ENCODE results near the gene THAP5. TPM values are rescaled to one million over a fixed set of nuclear protein-coding genes. Genes with fewer than 3 reads are reported as not detected.

Gene THAP5
- total RNA-seq, 1 experiment from 2014 or later: 39.4 TPM

DNA sequence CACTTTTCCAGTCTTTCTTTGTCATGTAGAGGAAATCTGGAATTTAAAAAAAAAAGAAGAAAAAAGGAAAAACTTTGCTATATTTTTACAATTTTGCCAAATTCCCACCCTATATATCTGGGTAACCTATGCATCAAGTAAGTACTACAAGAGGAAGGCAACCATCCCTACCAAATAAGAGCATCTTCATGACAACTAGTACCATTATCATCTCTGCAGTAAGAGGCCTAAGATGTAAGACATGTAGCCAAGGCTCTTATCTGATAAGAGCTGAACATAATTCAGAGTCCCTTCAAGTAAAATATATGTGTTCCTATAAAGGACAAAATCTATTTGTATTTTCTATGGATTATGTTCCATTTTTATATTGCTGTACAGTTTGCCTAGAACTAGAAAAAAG is 3.5 kb downstream of the THAP5 start:
- no peaks in the 10 kb centered on the region for H3K27me3 ChIP-seq (replicated peaks; ENCODE audit: insufficient read depth, low read depth, low read length, poor library complexity)
- peaks cover 19% of the 10 kb centered on the region for H3K4me1 ChIP-seq (ENCODE audit: insufficient read depth, low read length, poor library complexity, severe bottlenecking)
- POLR2A ChIA-PET (ENCODE audit: low non-redundant PET): no interaction called here
- no TSS peak for BruUV-seq (replicated peaks)
- H3K27ac ChIP-seq (ENCODE audit: low read depth, low read length, poor library complexity, severe bottlenecking): no peak overlapping the region
- no peaks in the 10 kb centered on the region for H3K9me3 ChIP-seq (ENCODE audit: low read depth, low read length, poor library complexity, severe bottlenecking)
- no peak overlapping the region for H3K4me3 ChIP-seq (ENCODE audit: low read depth, low read length, poor library complexity, severe bottlenecking)
- DNase-seq (ENCODE audit: low spot score): no peak
- intact Hi-C loops (cut with micrococcal nuclease; ENCODE audit: unreplicated experiment): no loop called here
- peaks cover 31% of the 10 kb centered on the region for H3K36me3 ChIP-seq (ENCODE audit: insufficient read depth, low read length, poor library complexity, severe bottlenecking)
- CTCF ChIA-PET: no interaction called here
- TF ChIP-seq EZH2 (IDR thresholded peaks at IDR 0.05; ENCODE audit: borderline replicate concordance, low read depth, low read length, poor library complexity, severe bottlenecking): no peak
- TF ChIP-seq, protein P1, sequence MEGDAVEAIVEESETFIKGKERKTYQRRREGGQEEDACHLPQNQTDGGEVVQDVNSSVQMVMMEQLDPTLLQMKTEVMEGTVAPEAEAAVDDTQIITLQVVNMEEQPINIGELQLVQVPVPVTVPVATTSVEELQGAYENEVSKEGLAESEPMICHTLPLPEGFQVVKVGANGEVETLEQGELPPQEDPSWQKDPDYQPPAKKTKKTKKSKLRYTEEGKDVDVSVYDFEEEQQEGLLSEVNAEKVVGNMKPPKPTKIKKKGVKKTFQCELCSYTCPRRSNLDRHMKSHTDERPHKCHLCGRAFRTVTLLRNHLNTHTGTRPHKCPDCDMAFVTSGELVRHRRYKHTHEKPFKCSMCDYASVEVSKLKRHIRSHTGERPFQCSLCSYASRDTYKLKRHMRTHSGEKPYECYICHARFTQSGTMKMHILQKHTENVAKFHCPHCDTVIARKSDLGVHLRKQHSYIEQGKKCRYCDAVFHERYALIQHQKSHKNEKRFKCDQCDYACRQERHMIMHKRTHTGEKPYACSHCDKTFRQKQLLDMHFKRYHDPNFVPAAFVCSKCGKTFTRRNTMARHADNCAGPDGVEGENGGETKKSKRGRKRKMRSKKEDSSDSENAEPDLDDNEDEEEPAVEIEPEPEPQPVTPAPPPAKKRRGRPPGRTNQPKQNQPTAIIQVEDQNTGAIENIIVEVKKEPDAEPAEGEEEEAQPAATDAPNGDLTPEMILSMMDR (conservative IDR thresholded peaks at IDR 0.05; ENCODE audit: low read depth, low read length): no peak

DNA sequence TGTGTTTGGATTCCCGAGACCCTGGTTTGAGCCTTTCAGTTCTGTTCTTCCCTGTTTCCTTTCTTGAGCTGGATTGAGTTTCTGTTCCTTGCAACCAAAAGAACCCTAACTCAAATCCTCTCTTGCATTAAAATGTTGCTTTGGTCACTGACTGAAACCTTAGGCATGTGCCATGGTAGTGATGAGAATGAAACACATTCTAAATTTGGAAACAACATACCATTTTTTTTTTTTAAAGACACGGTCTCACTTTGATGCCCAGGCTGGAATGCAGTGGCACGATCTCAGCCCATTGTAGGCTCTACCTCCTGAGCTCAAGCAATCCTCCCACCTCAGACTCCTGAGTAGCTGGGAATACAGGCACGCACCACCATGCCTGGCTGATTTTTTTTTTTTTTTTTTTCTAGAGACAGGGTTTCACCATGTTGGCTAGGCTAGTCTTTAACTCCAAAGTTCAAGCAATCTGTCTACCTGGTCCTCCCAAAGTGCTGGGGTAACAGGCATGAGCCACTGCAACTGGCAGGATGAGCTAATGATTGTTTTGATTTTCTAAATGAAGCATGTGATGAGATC is 8.4 kb downstream of the THAP5 start:
- BruUV-seq (replicated peaks): no TSS peak
- H3K27ac ChIP-seq (ENCODE audit: low read depth, low read length, poor library complexity, severe bottlenecking): no peak overlapping the region
- ChIA-PET CTCF (no interaction called here), POLR2A (ENCODE audit: low non-redundant PET) (no interaction called here)
- H3K4me1 ChIP-seq (ENCODE audit: insufficient read depth, low read length, poor library complexity, severe bottlenecking): no peaks in the 10 kb centered on the region
- no peak for DNase-seq (ENCODE audit: low spot score)
- intact Hi-C loops (cut with micrococcal nuclease; ENCODE audit: unreplicated experiment): no loop called here
- peaks cover 25% of the 10 kb centered on the region for H3K36me3 ChIP-seq (ENCODE audit: insufficient read depth, low read length, poor library complexity, severe bottlenecking)
- TF ChIP-seq, protein P1 (conservative IDR thresholded peaks at IDR 0.05; ENCODE audit: low read depth, low read length): no peak
- no peak for TF ChIP-seq EZH2 (IDR thresholded peaks at IDR 0.05; ENCODE audit: borderline replicate concordance, low read depth, low read length, poor library complexity, severe bottlenecking)
- no peak overlapping the region for H3K4me3 ChIP-seq (ENCODE audit: low read depth, low read length, poor library complexity, severe bottlenecking)
- H3K9me3 ChIP-seq (ENCODE audit: low read depth, low read length, poor library complexity, severe bottlenecking): peaks cover 16% of the 10 kb centered on the region
- H3K27me3 ChIP-seq (replicated peaks; ENCODE audit: insufficient read depth, low read depth, low read length, poor library complexity): no peaks in the 10 kb centered on the region

DNA sequence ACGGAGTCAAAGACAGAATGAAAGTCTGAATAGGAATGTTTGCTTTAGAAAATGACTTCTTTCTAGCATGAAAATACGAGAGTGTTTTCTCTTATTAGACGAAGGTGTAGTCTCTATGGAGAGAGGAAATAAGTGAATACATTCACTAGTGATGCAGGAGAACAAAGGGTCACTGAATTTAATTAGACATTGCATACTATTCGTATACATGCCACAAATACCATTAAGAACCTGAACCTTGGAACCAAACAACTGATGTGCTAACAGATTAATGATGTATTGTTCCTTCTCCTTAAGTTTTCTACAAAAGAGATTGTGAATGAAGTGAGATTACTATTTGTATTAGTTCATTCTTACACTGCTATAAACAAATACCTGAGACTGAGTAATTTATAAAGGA is 10.3 kb downstream of the THAP5 start:
- CTCF ChIA-PET: no interaction called here
- TF ChIP-seq EZH2 (IDR thresholded peaks at IDR 0.05; ENCODE audit: borderline replicate concordance, low read depth, low read length, poor library complexity, severe bottlenecking): no peak
- TF ChIP-seq, protein P1 (conservative IDR thresholded peaks at IDR 0.05; ENCODE audit: low read depth, low read length): no peak
- DNase-seq (ENCODE audit: low spot score): no peak
- no TSS peak for BruUV-seq (replicated peaks)
- peaks cover 7% of the 10 kb centered on the region for H3K36me3 ChIP-seq (ENCODE audit: insufficient read depth, low read length, poor library complexity, severe bottlenecking)
- no peak overlapping the region for H3K27ac ChIP-seq (ENCODE audit: low read depth, low read length, poor library complexity, severe bottlenecking)
- POLR2A ChIA-PET (ENCODE audit: low non-redundant PET): no interaction called here
- H3K4me3 ChIP-seq (ENCODE audit: low read depth, low read length, poor library complexity, severe bottlenecking): no peak overlapping the region
- intact Hi-C loops (cut with micrococcal nuclease; ENCODE audit: unreplicated experiment): no loop called here
- H3K4me1 ChIP-seq (ENCODE audit: insufficient read depth, low read length, poor library complexity, severe bottlenecking): no peaks in the 10 kb centered on the region
- H3K27me3 ChIP-seq (replicated peaks; ENCODE audit: insufficient read depth, low read depth, low read length, poor library complexity): no peaks in the 10 kb centered on the region
- H3K9me3 ChIP-seq (ENCODE audit: low read depth, low read length, poor library complexity, severe bottlenecking): peaks cover 18% of the 10 kb centered on the region
